Panc1 (cell line): ENCODE measurements around the gene F11.

Source experiments
- TCF7L2 ChIP-seq: IDR thresholded peaks from 2 replicates; pipeline ENCODE4 v1.6.1; 2011; ENCODE audit warnings: mild to moderate bottlenecking, low read depth, low read length, inconsistent platforms
- TF ChIP-seq, protein P1 (sequence below): fragments of 450-650 bp; IDR thresholded peaks from 2 replicates; pipeline ENCODE4 v1.5.1; 2017; ENCODE audit warnings: mild to moderate bottlenecking

- TF ChIP-seq, protein P1, sequence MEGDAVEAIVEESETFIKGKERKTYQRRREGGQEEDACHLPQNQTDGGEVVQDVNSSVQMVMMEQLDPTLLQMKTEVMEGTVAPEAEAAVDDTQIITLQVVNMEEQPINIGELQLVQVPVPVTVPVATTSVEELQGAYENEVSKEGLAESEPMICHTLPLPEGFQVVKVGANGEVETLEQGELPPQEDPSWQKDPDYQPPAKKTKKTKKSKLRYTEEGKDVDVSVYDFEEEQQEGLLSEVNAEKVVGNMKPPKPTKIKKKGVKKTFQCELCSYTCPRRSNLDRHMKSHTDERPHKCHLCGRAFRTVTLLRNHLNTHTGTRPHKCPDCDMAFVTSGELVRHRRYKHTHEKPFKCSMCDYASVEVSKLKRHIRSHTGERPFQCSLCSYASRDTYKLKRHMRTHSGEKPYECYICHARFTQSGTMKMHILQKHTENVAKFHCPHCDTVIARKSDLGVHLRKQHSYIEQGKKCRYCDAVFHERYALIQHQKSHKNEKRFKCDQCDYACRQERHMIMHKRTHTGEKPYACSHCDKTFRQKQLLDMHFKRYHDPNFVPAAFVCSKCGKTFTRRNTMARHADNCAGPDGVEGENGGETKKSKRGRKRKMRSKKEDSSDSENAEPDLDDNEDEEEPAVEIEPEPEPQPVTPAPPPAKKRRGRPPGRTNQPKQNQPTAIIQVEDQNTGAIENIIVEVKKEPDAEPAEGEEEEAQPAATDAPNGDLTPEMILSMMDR = no peak
- no peak for TF ChIP-seq TCF7L2
Observed at GRCh38 chr4:186307497-186307896, 41.5 kb downstream of the F11 start.
